B cell (primary cell): ENCODE results near the gene ATXN7.

ENCODE experiments used
- CTCF ChIP-seq: fragments of 200-600 bp; IDR thresholded peaks from one replicate; pipeline ENCODE4 v1.8.0; 2022; ENCODE audit warnings: antibody characterized with exemption, mild to moderate bottlenecking
- EZH2 ChIP-seq: IDR thresholded peaks from 2 replicates; pipeline ENCODE4 v1.6.1; 2012; ENCODE audit warnings: borderline replicate concordance, low read depth, mild to moderate bottlenecking, moderate library complexity, low read length; ENCODE audit not compliant: insufficient read depth, poor library complexity, severe bottlenecking

- TF ChIP-seq CTCF (no peak), EZH2 (no peak)
These were observed 23.2 kb downstream of the ATXN7 start for GRCh38 chr3:63886858-63887257.
